Endothelial cell of umbilical vein (primary cell): Measurements from ENCODE around the gene IL3. TPM values are rescaled to one million over a fixed set of nuclear protein-coding genes. Genes with fewer than 3 reads are reported as not detected.

Source experiments
- BruUV-seq: library from RNA; stranded (reverse); fragments of 400-500 nt; replicated peaks from 2 replicates; lab custom pipeline; 2021; lab: Mats Ljungman, UMichigan
- CTCF ChIA-PET: fragments of 300-600, 350-600 bp; sonication (Branson Sonifier 250); formaldehyde crosslinking; loops from one replicate; lab custom pipeline; 2021; ENCODE audit warnings: antibody characterized with exemption, inconsistent platforms; lab: Charles Lee
- POLR2A ChIA-PET: fragments of 300-600, 350-600 bp; sonication (Branson Sonifier 250); formaldehyde crosslinking; loops from one replicate; lab custom pipeline; 2021; ENCODE audit warnings: antibody characterized with exemption, inconsistent platforms; lab: Charles Lee
- DNase-seq: peaks from one replicate; pipeline ENCODE4 v3.0.0-alpha.2; 2011; ENCODE audit warnings: low read depth, low spot score
- FAIRE-seq: peaks from 2 replicates; lab custom pipeline; 2011; peaks lifted over from hg19 to GRCh38; lab: Jason Lieb, UNC
- H2AFZ ChIP-seq: 2 replicates; pipeline ENCODE4 v1.6.0; 2012; ENCODE audit warnings: low read depth, low read length, control low read depth, inconsistent platforms
- H3K27ac ChIP-seq: 2 replicates; pipeline ENCODE4 v1.5.1; 2011; ENCODE audit warnings: low read depth, mild to moderate bottlenecking, control low read depth, low read length, moderate library complexity; ENCODE audit not compliant: insufficient read depth
- H3K27me3 ChIP-seq, 2 experiments: 2 replicates each; pipeline versions ENCODE4 v1.6.0 to v1.6.1; 2011; ENCODE audit warnings: low read length in 2 of 2, mixed read lengths in 1 of 2; ENCODE audit not compliant: control insufficient read depth in 2 of 2, insufficient read depth in 2 of 2
- H3K36me3 ChIP-seq, 2 experiments: 2 replicates in 1 of 2; 3 replicates in 1 of 2; pipeline ENCODE4 v1.5.1; 2011; ENCODE audit warnings: low read length in 2 of 2, mild to moderate bottlenecking in 1 of 2, moderate library complexity in 1 of 2; ENCODE audit not compliant: control insufficient read depth in 2 of 2, insufficient read depth in 2 of 2; ENCODE audit errors: extremely low read depth in 1 of 2
- H3K4me1 ChIP-seq: 3 replicates; pipeline ENCODE4 v1.5.1; 2011; ENCODE audit warnings: mild to moderate bottlenecking, low read length; ENCODE audit not compliant: control insufficient read depth, insufficient read depth; ENCODE audit errors: extremely low read depth
- H3K4me2 ChIP-seq: 2 replicates; pipeline ENCODE4 v1.6.1; 2011; ENCODE audit warnings: low read length, control low read depth, mixed read lengths; ENCODE audit not compliant: insufficient read depth
- H3K4me3 ChIP-seq, 3 experiments: fragments of 200-600 bp in 1 of 3; sonication (generic), shearing (Covaris generic) in 1 of 3; replicated peaks in 1 of 3; 2 replicates each; pipeline ENCODE4 v1.5.1; 2011 to 2016; ENCODE audit warnings: control low read depth in 3 of 3, low read length in 3 of 3, mild to moderate bottlenecking in 2 of 3, inconsistent platforms in 1 of 3, low read depth in 1 of 3, moderate library complexity in 1 of 3; ENCODE audit not compliant: insufficient read depth in 1 of 3
- H3K79me2 ChIP-seq: 2 replicates; pipeline ENCODE4 v1.6.0; 2012; ENCODE audit warnings: low read length, inconsistent platforms; ENCODE audit not compliant: control insufficient read depth, insufficient read depth
- H3K9ac ChIP-seq: replicated peaks from 2 replicates; pipeline ENCODE3; 2011; ENCODE audit warnings: low read length, control low read depth; ENCODE audit not compliant: insufficient read depth; ENCODE audit errors: extremely low read depth
- H3K9me1 ChIP-seq: replicated peaks from 3 replicates; pipeline ENCODE4 v1.6.0; 2011; ENCODE audit warnings: mild to moderate bottlenecking, low read length; ENCODE audit not compliant: control insufficient read depth, insufficient read depth; ENCODE audit errors: extremely low read depth
- H3K9me3 ChIP-seq: replicated peaks from 2 replicates; pipeline ENCODE4 v1.5.1; 2012; ENCODE audit warnings: low read length, inconsistent platforms; ENCODE audit not compliant: control insufficient read depth, insufficient read depth
- H4K20me1 ChIP-seq: replicated peaks from 2 replicates; pipeline ENCODE3; 2011; ENCODE audit warnings: mild to moderate bottlenecking, low read length; ENCODE audit not compliant: control insufficient read depth, insufficient read depth; ENCODE audit errors: extremely low read depth
- EZH2 ChIP-seq: IDR thresholded peaks from 2 replicates; pipeline ENCODE4 v1.6.1; 2012; ENCODE audit warnings: borderline replicate concordance, low read depth, mild to moderate bottlenecking, moderate library complexity, low read length, inconsistent platforms; ENCODE audit not compliant: severe bottlenecking
- FOS ChIP-seq: IDR thresholded peaks from 2 replicates; pipeline ENCODE4 v1.6.1; 2011; ENCODE audit warnings: mild to moderate bottlenecking, low read length, moderate library complexity, borderline replicate concordance; ENCODE audit not compliant: insufficient read depth
- GATA2 ChIP-seq: IDR thresholded peaks from 2 replicates; pipeline ENCODE4 v1.7.0; 2011; ENCODE audit warnings: low read depth, mild to moderate bottlenecking, moderate library complexity, mixed read lengths, low read length; ENCODE audit not compliant: insufficient read length, insufficient read depth
- JUN ChIP-seq: IDR thresholded peaks from 2 replicates; pipeline ENCODE4 v1.6.1; 2011; ENCODE audit warnings: borderline replicate concordance, low read depth; ENCODE audit not compliant: insufficient read length, insufficient read depth
- MAX ChIP-seq: IDR thresholded peaks from 2 replicates; pipeline ENCODE4 v1.6.1; 2011; ENCODE audit not compliant: insufficient read depth, insufficient read length
- MYC ChIP-seq: IDR thresholded peaks from one replicate; pipeline ENCODE4 v1.6.1; 2011; ENCODE audit warnings: mild to moderate bottlenecking, low read depth, low read length
- POLR2A ChIP-seq: IDR thresholded peaks from 2 replicates; pipeline ENCODE4 v1.6.1; 2012; ENCODE audit warnings: low read depth, mild to moderate bottlenecking, control low read depth, low read length
- POLR2AphosphoS5 ChIP-seq: IDR thresholded peaks from 2 replicates; pipeline ENCODE4 v1.6.1; 2012; ENCODE audit warnings: low read depth, mild to moderate bottlenecking, control low read depth, low read length, moderate library complexity; ENCODE audit not compliant: insufficient read depth
- dilution Hi-C: fragments of 300-500 bp; cut with MboI; formaldehyde crosslinking; loops from one replicate; pipeline ENCODE4 v1.15.0; 2019; ENCODE audit warnings: low sequenced_read_pairs; ENCODE audit not compliant: extremely low pct_ligation_motif_present
- intact Hi-C: fragments of 100-400 bp; cut with micrococcal nuclease; formaldehyde crosslinking; loops from one replicate; pipeline ENCODE4 v1.10.0; 2022
- polyA plus RNA-seq, 4 experiments: library from polyadenylated mRNA; depleted of rRNA in 3 of 4; stranded (reverse) in 3 of 4; unstranded in 1 of 4; fragments of >200 nt; gene quantifications; 2 replicates each; pipeline versions ENCODE4 v1.2.1 to v1.2.3, GENCODE V29; 2011 to 2012; ENCODE audit warnings: missing spikeins in 1 of 4
- total RNA-seq: library from RNA; stranded (reverse); gene quantifications from 2 replicates; pipeline ENCODE4 v1.2.3, GENCODE V29; 2021
- TF ChIP-seq, protein P1 (sequence below), 2 donors: IDR thresholded peaks; 1 replicate in 1 of 2; 2 replicates in 1 of 2; pipeline ENCODE4 v1.5.1; 2011; ENCODE audit warnings: low read length in 2 of 2, mild to moderate bottlenecking in 2 of 2, moderate library complexity in 2 of 2, control low read depth in 1 of 2, inconsistent platforms in 1 of 2, low read depth in 1 of 2; ENCODE audit not compliant: insufficient read depth in 1 of 2; ENCODE audit errors: extremely low read depth in 1 of 2

Gene IL3
- total and polyA plus RNA-seq, 2 donors (not counting 3 experiments of a cell fraction or from before 2014, with no cell fraction given), result not detected

GRCh38 chr5:132057498-132058255 lies 2.8 kb upstream of the IL3 start:
- Histone ChIP-seq H3K27ac (no peak overlapping the region), H3K4me1 (no peaks in the 10 kb centered on the region), H3K4me3 (no peak overlapping the region), H3K4me2 (no peak overlapping the region), H4K20me1 (no peaks in the 10 kb centered on the region), H3K9ac (no peak overlapping the region), H3K36me3 (no peaks in the 10 kb centered on the region), H3K79me2 (no peaks in the 10 kb centered on the region), H3K9me3 (no peaks in the 10 kb centered on the region), H3K27me3 (peaks cover 0 to 1% of the 10 kb centered on the region in 2 experiments), H3K9me1 (no peaks in the 10 kb centered on the region), H2AFZ (no peak overlapping the region)
- POLR2A ChIA-PET, result no interaction called here
- TF ChIP-seq POLR2A (no peak), POLR2AphosphoS5 (no peak), MAX (no peak), FOS (no peak), MYC (no peak), EZH2 (no peak), GATA2 (no peak), JUN (no peak)
- TF ChIP-seq, protein P1, sequence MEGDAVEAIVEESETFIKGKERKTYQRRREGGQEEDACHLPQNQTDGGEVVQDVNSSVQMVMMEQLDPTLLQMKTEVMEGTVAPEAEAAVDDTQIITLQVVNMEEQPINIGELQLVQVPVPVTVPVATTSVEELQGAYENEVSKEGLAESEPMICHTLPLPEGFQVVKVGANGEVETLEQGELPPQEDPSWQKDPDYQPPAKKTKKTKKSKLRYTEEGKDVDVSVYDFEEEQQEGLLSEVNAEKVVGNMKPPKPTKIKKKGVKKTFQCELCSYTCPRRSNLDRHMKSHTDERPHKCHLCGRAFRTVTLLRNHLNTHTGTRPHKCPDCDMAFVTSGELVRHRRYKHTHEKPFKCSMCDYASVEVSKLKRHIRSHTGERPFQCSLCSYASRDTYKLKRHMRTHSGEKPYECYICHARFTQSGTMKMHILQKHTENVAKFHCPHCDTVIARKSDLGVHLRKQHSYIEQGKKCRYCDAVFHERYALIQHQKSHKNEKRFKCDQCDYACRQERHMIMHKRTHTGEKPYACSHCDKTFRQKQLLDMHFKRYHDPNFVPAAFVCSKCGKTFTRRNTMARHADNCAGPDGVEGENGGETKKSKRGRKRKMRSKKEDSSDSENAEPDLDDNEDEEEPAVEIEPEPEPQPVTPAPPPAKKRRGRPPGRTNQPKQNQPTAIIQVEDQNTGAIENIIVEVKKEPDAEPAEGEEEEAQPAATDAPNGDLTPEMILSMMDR (IDR thresholded peaks at IDR 0.05; ENCODE audit: extremely low read depth in 1 of 2, insufficient read depth in 1 of 2, low read depth in 1 of 2, low read length in 2 of 2), result no peak
- DNase-seq (no peak), FAIRE-seq (no peak)
- BruUV-seq, result no TSS peak
- intact Hi-C loops, result no loop called here
- CTCF ChIA-PET, result interaction anchor here (0.6 to 1.8 kb wide), 5 partner anchors 8 to 496 kb away, joined by 3 to 5 read pairs (median 4); no protein-coding TSS in a partner anchor
- dilution Hi-C loops, result no loop called here
